Heart left ventricle (tissue), 16 donors: ENCODE measurements around the gene MORN5. TPM values are rescaled to one million over a fixed set of nuclear protein-coding genes. Genes with fewer than 3 reads are reported as not detected.

Experiments
- ATAC-seq, 4 donors: fragments of 200-7000 bp; cut with Tn5 transposase; one replicate each; pipeline ENCODE4 v1.9.1; 2020 to 2022; ENCODE audit warnings: moderate library complexity in 4 of 4, mild to moderate bottlenecking in 3 of 4, moderate number of reproducible peaks in 1 of 4
- DNase-seq, 5 donors: peaks; one replicate each; pipeline ENCODE4 v3.0.0-alpha.2; 2020
- H3K27ac ChIP-seq, 12 donors: fragments of 200-600 bp; sonication (generic) in 4 of 12; one replicate each; pipeline versions ENCODE4 v1.5.0 to v1.8.0; 2016 to 2022; ENCODE audit warnings: mild to moderate bottlenecking in 2 of 12
- H3K27me3 ChIP-seq, 9 donors: fragments of 200-600 bp; sonication (generic) in 2 of 9; one replicate each; pipeline versions ENCODE4 v1.5.1 to v1.8.0; 2016 to 2022; ENCODE audit warnings: mild to moderate bottlenecking in 3 of 9
- H3K36me3 ChIP-seq, 9 donors: fragments of 200-600 bp; sonication (generic) in 2 of 9; one replicate each; pipeline versions ENCODE4 v1.5.0 to v1.8.0; 2018 to 2022; ENCODE audit warnings: mild to moderate bottlenecking in 2 of 9
- H3K4me1 ChIP-seq, 12 donors: fragments of 200-600 bp; sonication (generic) in 4 of 12; one replicate each; pipeline versions ENCODE4 v1.5.0 to v1.8.0; 2016 to 2022; ENCODE audit warnings: mild to moderate bottlenecking in 3 of 12
- H3K4me3 ChIP-seq, 12 donors: fragments of 200-600 bp; sonication (generic) in 4 of 12; one replicate each; pipeline versions ENCODE4 v1.5.0 to v1.8.0; 2017 to 2022; ENCODE audit warnings: mild to moderate bottlenecking in 9 of 12, moderate library complexity in 4 of 12
- H3K9me3 ChIP-seq, 12 donors: fragments of 200-600 bp; sonication (generic) in 4 of 12; one replicate each; pipeline versions ENCODE4 v1.5.0 to v1.8.0; 2016 to 2022; ENCODE audit warnings: mild to moderate bottlenecking in 1 of 12
- CTCF ChIP-seq, 12 donors: fragments of 200-600 bp; sonication (generic) in 4 of 12; IDR thresholded peaks; one replicate each; pipeline versions ENCODE4 v1.5.0 to v1.8.0; 2018 to 2022; ENCODE audit warnings: antibody characterized with exemption in 12 of 12, mild to moderate bottlenecking in 5 of 12
- POLR2A ChIP-seq, 2 donors: fragments of 450-650 bp; IDR thresholded peaks; one replicate each; pipeline ENCODE4 v1.6.1; 2017; ENCODE audit warnings: antibody characterized with exemption in 2 of 2, mild to moderate bottlenecking in 2 of 2, moderate library complexity in 2 of 2
- WGBS, 4 donors: extraction: QIAGEN DNeasy Blood & Tissue Kit in 2 of 4; methylation state at CpG; one replicate each; pipeline versions ENCODE4 v1.1.5 to v1.1.7; 2013 to 2018; 5-methylcytosine and 5-hydroxymethylcytosine counted together
- intact Hi-C, 10 donors: fragments of 100-400 bp; cut with DNase I; formaldehyde crosslinking; loops; one replicate each; pipeline versions ENCODE4 v1.11.1 to v1.14.2; 2022
- polyA plus RNA-seq, 2 donors: library from polyadenylated mRNA; stranded (reverse); fragments of 200-250 nt; gene quantifications; one replicate each; pipeline ENCODE4 v1.2.3, GENCODE V29; 2013
- total RNA-seq, 9 donors: library from RNA; depleted of rRNA in 2 of 9; stranded (reverse); fragments of >200 nt in 2 of 9; fragmentation: NEBNext Ultra II Directional in 3 of 9; extraction: Animal tissue kit (Norgen Biotek cat#: 25700) in 3 of 9; gene quantifications; one replicate each; pipeline versions ENCODE4 v1.1.0 to v1.2.4, GENCODE V29; 2016 to 2023
- donor health status: ischemic (EF 13 %, LVEDD 7.1; RV severe dilation, severe dysfunction).
- donor health status: healthy with polysubstance abuse.
- donor health status: DM: no; HTN: yes; CAD: no.
- donor health status: DM: no; HTN: no; CAD: no.
- donor health status: ischemic (EF 25% LVEDD 6.9; RV normal size, moderate dysfunction).
- donor health status: ischemic (EF 25% LVEDD 5.7; RV mildly dilated, moderate dysfunction).
- donor health status: healthy.
- donor health status: DM: yes; HTN: yes; CAD: no.
- donor health status: ischemic (EF 35%, LVEDD 5.7; RV mildly dilated, moderate dysfunction).
- donor health status: nonischemic (EF 11% LVEDD 7.7; RV severe dilation, severe dysfunction).
- donor health status: DM: yes; HTN: yes; CAD: no.
- donor health status: PGD.
- donor health status: ischemic (EF 29% LVEDD 5.4; RV normal size, mild dysfunction).
- donor health status: nonischemic (EF 23%, LVEDD 6.1; RV moderate dilation, normal function).

Gene MORN5
- total and polyA plus RNA-seq, 11 donors = not detected

- Histone ChIP-seq H3K9me3 (no peaks in the 10 kb centered on the region), H3K4me3 (peak overlapping the region in 11 of 12 donors; percentile 2 to 42 (median 22)), H3K27ac (peak overlapping the region in 1 of 12 donors; percentile 8), H3K4me1 (peaks cover 0 to 56% (median 23%) of the 10 kb centered on the region in 12 donors), H3K27me3 (peaks cover 39 to 100% (median 92%) of the 10 kb centered on the region in 9 donors), H3K36me3 (no peaks in the 10 kb centered on the region)
- ATAC-seq (peak in 2 of 4 donors; percentile 27 to 32), DNase-seq (no peak)
- TF ChIP-seq POLR2A (IDR thresholded peaks at IDR 0.05) = no peak
- no peak for TF ChIP-seq CTCF (IDR thresholded peaks at IDR 0.05)
- intact Hi-C loops = no loop called here
- WGBS, 4 donors = 5 to 19% (median 14%) methylated on average over 43 to 59 of the region's 59 CpGs
These were observed 59.5 kb downstream of the MORN5 start for GRCh38 chr9:122218935-122219855.

- WGBS, 4 donors = 13 to 29% (median 22%) methylated on average over 45 to 57 of the region's 57 CpGs
- Histone ChIP-seq H3K9me3 (no peaks in the 10 kb centered on the region), H3K36me3 (no peaks in the 10 kb centered on the region), H3K4me3 (peak overlapping the region in 10 of 12 donors; percentile 2 to 42 (median 22)), H3K27ac (peak overlapping the region in 1 of 12 donors; percentile 8), H3K4me1 (peaks cover 0 to 52% (median 23%) of the 10 kb centered on the region in 12 donors), H3K27me3 (peaks cover 36 to 100% (median 89%) of the 10 kb centered on the region in 9 donors)
- TF ChIP-seq POLR2A (IDR thresholded peaks at IDR 0.05) = no peak
- TF ChIP-seq CTCF (IDR thresholded peaks at IDR 0.05) = no peak
- intact Hi-C loops = loop anchor here in 2 of 10 donors (5.0 to 10.0 kb wide), 2 partner anchors 93 to 95 kb away; no protein-coding TSS in a partner anchor
- ATAC-seq (peak in 2 of 4 donors; percentile 26 to 31), DNase-seq (no peak)
These were observed 60.4 kb downstream of the MORN5 start for GRCh38 chr9:122219856-122220672.

- Histone ChIP-seq H3K9me3 (no peaks in the 10 kb centered on the region), H3K4me3 (no peak overlapping the region), H3K27ac (no peak overlapping the region), H3K4me1 (peaks cover 0 to 52% (median 23%) of the 10 kb centered on the region in 12 donors), H3K36me3 (no peaks in the 10 kb centered on the region), H3K27me3 (peaks cover 38 to 100% (median 90%) of the 10 kb centered on the region in 9 donors)
- intact Hi-C loops = loop anchor here in 2 of 10 donors (5.0 to 10.0 kb wide), 2 partner anchors 93 to 96 kb away; no protein-coding TSS in a partner anchor
- WGBS, 4 donors = 30 to 39% (median 34%) methylated on average over 10 to 18 of the region's 18 CpGs
- ATAC-seq (no peak), DNase-seq (no peak)
- TF ChIP-seq CTCF (IDR thresholded peaks at IDR 0.05) = no peak
- no peak for TF ChIP-seq POLR2A (IDR thresholded peaks at IDR 0.05)
These were observed 61.0 kb downstream of the MORN5 start for GRCh38 chr9:122220673-122221182.
